ENCODE results near the gene TCTN1.
"Not testable (repeated sequence)": the region's sequence is repeated elsewhere in the genome, so short reads cannot be mapped to it uniquely, and the experiment has no call there.

Gene TCTN1

GRCh38 chr12:110640275-110641025 lies 26.5 kb downstream of the TCTN1 start:
- DNase-seq (ENCODE audit: low read depth): no peak
- TF ChIP-seq CTCF (conservative IDR thresholded peaks at IDR 0.05; ENCODE audit: low read depth, low read length): no peak
- H3K4me3 ChIP-seq (ENCODE audit: low read length): no peak overlapping the region

- no peak for TF ChIP-seq CTCF (conservative IDR thresholded peaks at IDR 0.05; ENCODE audit: low read depth, low read length)
- DNase-seq (ENCODE audit: low read depth): no peak
- no peak overlapping the region for H3K4me3 ChIP-seq (ENCODE audit: low read length)
These were observed 27.6 kb downstream of the TCTN1 start for GRCh38 chr12:110641521-110641920.

- no peak overlapping the region for H3K4me3 ChIP-seq (ENCODE audit: low read length)
- DNase-seq (ENCODE audit: low read depth): no peak
- no peak for TF ChIP-seq CTCF (conservative IDR thresholded peaks at IDR 0.05; ENCODE audit: low read depth, low read length)
These were observed 33.7 kb downstream of the TCTN1 start for GRCh38 chr12:110647631-110648040.

GRCh38 chr12:110649341-110649847 lies 35.5 kb downstream of the TCTN1 start:
- no peak for TF ChIP-seq CTCF (conservative IDR thresholded peaks at IDR 0.05; ENCODE audit: low read depth, low read length)
- H3K4me3 ChIP-seq (ENCODE audit: low read length): no peak overlapping the region
- no peak for DNase-seq (ENCODE audit: low read depth)

DNA sequence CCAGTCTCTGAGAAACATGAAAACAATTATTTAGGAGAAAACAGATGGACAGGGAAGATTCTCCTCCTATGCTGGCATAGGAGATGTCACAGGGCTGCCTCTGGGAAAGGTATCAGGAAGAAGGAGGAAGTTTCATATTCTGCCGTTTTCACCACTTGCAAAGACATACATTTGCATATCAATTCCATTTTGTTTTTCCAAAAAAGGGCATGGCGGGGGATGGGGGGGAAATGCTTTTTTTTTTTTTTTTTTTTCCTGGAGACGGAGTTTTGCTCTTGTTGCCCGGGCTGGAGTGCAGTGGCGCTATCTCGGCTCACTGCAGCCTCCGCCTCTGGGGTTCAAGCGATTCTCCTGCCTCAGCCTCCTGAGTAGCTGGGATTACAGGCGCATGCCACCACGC lies 40.3 kb downstream of the TCTN1 start:
- not testable (repeated sequence) for H3K4me3 ChIP-seq (ENCODE audit: low read length); DNase-seq (ENCODE audit: low read depth)

DNA sequence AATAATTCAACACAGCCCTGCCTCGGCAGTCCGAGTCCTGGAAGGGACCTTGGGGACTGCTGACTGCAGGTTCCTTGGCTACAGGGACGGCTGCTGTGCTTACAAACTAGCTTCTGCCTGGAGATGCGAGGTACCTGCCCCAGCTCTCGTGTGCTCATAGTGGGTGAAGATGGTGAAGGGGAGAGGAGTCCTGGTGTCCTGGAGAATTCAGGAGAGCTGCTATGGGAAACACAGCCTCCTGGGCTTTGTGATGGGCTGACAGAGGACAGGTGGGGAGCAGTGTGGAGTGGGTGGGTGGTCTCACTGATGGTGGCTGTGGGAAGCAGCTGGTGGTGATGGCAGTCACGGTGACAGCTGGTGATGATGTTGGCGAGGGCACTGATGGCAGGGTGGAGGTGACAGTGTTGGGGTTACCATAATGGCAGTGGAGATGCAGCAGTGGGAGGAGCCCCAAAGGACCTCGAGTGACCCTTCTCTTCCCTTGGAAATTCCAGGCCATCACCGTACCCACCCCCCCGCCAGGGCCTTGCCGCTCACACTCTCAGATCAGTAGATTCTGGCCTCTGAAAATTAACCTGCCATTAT lies 42.2 kb downstream of the TCTN1 start:
- DNase-seq (ENCODE audit: low read depth): no peak
- H3K4me3 ChIP-seq (ENCODE audit: low read length): no peak overlapping the region
- TF ChIP-seq CTCF (conservative IDR thresholded peaks at IDR 0.05; ENCODE audit: low read depth, low read length): no peak

DNA sequence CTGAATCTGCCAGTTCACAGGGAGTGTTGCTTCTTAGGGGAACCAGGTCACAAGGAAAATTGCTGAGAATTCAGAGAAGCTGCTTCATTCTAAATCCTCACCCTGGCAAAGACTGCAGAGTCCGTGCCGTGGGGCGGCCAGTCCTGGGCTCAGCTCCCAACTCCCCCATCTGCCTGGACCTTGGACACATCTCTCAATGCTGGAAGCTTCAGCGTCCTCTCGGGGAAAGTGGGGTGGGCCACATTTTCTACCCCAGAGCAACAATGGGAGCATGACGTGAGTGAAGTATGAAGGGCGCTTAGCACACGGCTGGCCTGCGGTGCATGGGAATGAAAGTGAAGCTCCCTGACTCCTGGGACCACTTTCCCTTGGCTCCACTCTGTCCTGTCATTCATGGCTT lies 43.8 kb downstream of the TCTN1 start:
- H3K4me3 ChIP-seq (ENCODE audit: low read length): no peak overlapping the region
- TF ChIP-seq CTCF (conservative IDR thresholded peaks at IDR 0.05; ENCODE audit: low read depth, low read length): no peak

More for the DNA sequence above, 43.8 kb downstream of the TCTN1 start:
- DNase-seq (ENCODE audit: low read depth): no peak

All from retinal pigment epithelial cell (primary cell).